Activated CD8-positive, alpha-beta T cell treated with anti-CD3 and anti-CD28 coated beads for 36 hours (primary cell): Measurements from ENCODE around the gene FBXL16. TPM values are rescaled to one million over a fixed set of nuclear protein-coding genes. Genes with fewer than 3 reads are reported as not detected.
A peak's percentile ranks its signal among the peaks of the same experiment; 100 is the strongest.

Source experiments
- ATAC-seq: fragments of 200-7000 bp; cut with Tn5 transposase; one replicate; pipeline ENCODE4 v1.10.0; 2021; ENCODE audit warnings: mild to moderate bottlenecking, moderate library complexity
- CTCF ChIA-PET: fragments of 350-600 bp; sonication (Branson Sonifier 250); formaldehyde crosslinking; loops from one replicate; lab custom pipeline; 2021; ENCODE audit warnings: antibody characterized with exemption; lab: Charles Lee
- POLR2A ChIA-PET: fragments of 350-600 bp; sonication (Branson Sonifier 250); formaldehyde crosslinking; loops from one replicate; lab custom pipeline; 2021; ENCODE audit warnings: antibody characterized with exemption; lab: Charles Lee
- DNase-seq: peaks from one replicate; pipeline ENCODE4 v3.0.0-alpha.2; 2020
- H3K27ac Mint-ChIP-seq: one replicate; pipeline ENCODE4 v1.8.0; 2021; ENCODE audit warnings: mild to moderate bottlenecking, mixed read lengths
- H3K27me3 Mint-ChIP-seq: one replicate; pipeline ENCODE4 v1.8.0; 2021; ENCODE audit warnings: mixed read lengths
- H3K36me3 Mint-ChIP-seq: one replicate; pipeline ENCODE4 v1.8.0; 2021; ENCODE audit warnings: low read depth, mixed read lengths
- H3K4me1 Mint-ChIP-seq: one replicate; pipeline ENCODE4 v1.8.0; 2021; ENCODE audit warnings: low read depth, mixed read lengths
- H3K4me3 Mint-ChIP-seq: one replicate; pipeline ENCODE4 v1.8.0; 2021; ENCODE audit warnings: mild to moderate bottlenecking, moderate library complexity, mixed read lengths
- H3K9me3 Mint-ChIP-seq: one replicate; pipeline ENCODE4 v1.8.0; 2021; ENCODE audit warnings: mixed read lengths
- CTCF ChIP-seq: fragments of 200-600 bp; IDR thresholded peaks from one replicate; pipeline ENCODE4 v1.8.0; 2022; ENCODE audit warnings: antibody characterized with exemption, mild to moderate bottlenecking
- intact Hi-C: fragments of 100-400 bp; cut with micrococcal nuclease; formaldehyde crosslinking; loops from one replicate; pipeline ENCODE4 v1.10.0; 2022
- total RNA-seq, 2 experiments: library from RNA; stranded (reverse); gene quantifications; one replicate each; pipeline ENCODE4 v1.2.3, GENCODE V29; 2021

FBXL16 gene
- total RNA-seq, 2 experiments from 2014 or later = 5.9 to 8.0 TPM

GRCh38 chr16:645852-646678 lies 59.5 kb downstream of the FBXL16 start:
- Mint-ChIP-seq H3K36me3 (peaks cover 7% of the 10 kb centered on the region), H3K9me3 (no peaks in the 10 kb centered on the region), H3K27ac (no peak overlapping the region), H3K27me3 (no peaks in the 10 kb centered on the region), H3K4me1 (peaks cover 19% of the 10 kb centered on the region), H3K4me3 (no peak overlapping the region)
- TF ChIP-seq CTCF = no peak
- no peak for DNase-seq
- CTCF ChIA-PET = no interaction called here
- ATAC-seq = no peak
- POLR2A ChIA-PET = interaction anchor here (0.6 to 1.8 kb wide), 2 partner anchors 10 to 35 kb away, joined by 3 to 4 read pairs; partner anchors contain the start of gene METTL26
- intact Hi-C loops = no loop called here

GRCh38 chr16:644556-644955 lies 61.0 kb downstream of the FBXL16 start:
- Mint-ChIP-seq H3K27ac (no peak overlapping the region), H3K4me3 (peak overlapping the region; percentile 78), H3K4me1 (peaks cover 17% of the 10 kb centered on the region), H3K36me3 (peaks cover 7% of the 10 kb centered on the region), H3K9me3 (no peaks in the 10 kb centered on the region), H3K27me3 (no peaks in the 10 kb centered on the region)
- no peak for DNase-seq
- no peak for TF ChIP-seq CTCF
- POLR2A ChIA-PET = interaction anchor here (0.6 to 0.7 kb wide), 2 partner anchors 30 to 244 kb away, joined by 3 read pairs; partner anchors contain the start of gene RHBDL1
- intact Hi-C loops = no loop called here
- no peak for ATAC-seq
- CTCF ChIA-PET = no interaction called here

- H3K4me1 Mint-ChIP-seq = peaks cover 15% of the 10 kb centered on the region
- no peaks in the 10 kb centered on the region for H3K27me3 Mint-ChIP-seq
- DNase-seq = no peak
- intact Hi-C loops = no loop called here
- no peak for TF ChIP-seq CTCF
- CTCF ChIA-PET = no interaction called here
- no peaks in the 10 kb centered on the region for H3K9me3 Mint-ChIP-seq
- peak overlapping the region; percentile 78 for H3K4me3 Mint-ChIP-seq
- peak overlapping the region; percentile 48 for H3K27ac Mint-ChIP-seq
- peaks cover 7% of the 10 kb centered on the region for H3K36me3 Mint-ChIP-seq
- no peak for ATAC-seq
- POLR2A ChIA-PET = interaction anchor here (0.6 to 1.5 kb wide), 3 partner anchors 9 to 79 kb away, joined by 3 to 5 read pairs (median 3); no protein-coding TSS in a partner anchor
Observed at GRCh38 chr16:643050-643368, 62.6 kb downstream of the FBXL16 start.

Other genes starting within 250 kb of the FBXL16 start
- 10 to 100 TPM; 76.4 to 81.2 TPM for gene CAPN15, start 178.1 kb downstream of the FBXL16 start, total RNA-seq
- gene PRR35, start 145.4 kb downstream of the FBXL16 start, total RNA-seq = not detected
- gene NHLRC4, start 138.8 kb downstream of the FBXL16 start, total RNA-seq = under 1 TPM; 0.41 to 0.72 TPM
- 10 to 100 TPM; 18.5 to 18.6 TPM for gene PIGQ, start 135.8 kb downstream of the FBXL16 start, total RNA-seq
- gene RAB40C, start 115.7 kb downstream of the FBXL16 start, total RNA-seq = 1 to 10 TPM; 8.1 to 8.8 TPM
- under 1 TPM in 1 of 2 experiments, not detected in 1; 0.25 TPM for gene WFIKKN1, start 74.8 kb downstream of the FBXL16 start, total RNA-seq
- gene METTL26, start 69.5 kb downstream of the FBXL16 start, total RNA-seq = 100 to 1,000 TPM; 119 to 133 TPM
- 10 to 100 TPM; 60.7 to 62.7 TPM for gene MCRIP2, start 64.0 kb downstream of the FBXL16 start, total RNA-seq
- gene WDR90, start 56.4 kb downstream of the FBXL16 start, total RNA-seq = 10 to 100 TPM; 89.6 to 90.7 TPM
- gene RHOT2, start 37.7 kb downstream of the FBXL16 start, total RNA-seq = 100 to 1,000 TPM; 110 TPM
- gene RHBDL1, start 30.1 kb downstream of the FBXL16 start, total RNA-seq = under 1 TPM; 0.79 to 0.89 TPM
- gene STUB1, start 25.4 kb downstream of the FBXL16 start, total RNA-seq = 10 to 100 TPM; 57.1 to 61.7 TPM
- 10 to 100 TPM; 26.2 to 28.7 TPM for gene JMJD8, start 21.5 kb downstream of the FBXL16 start, total RNA-seq
- 10 to 100 TPM; 17.6 to 18.7 TPM for gene WDR24, start 15.4 kb downstream of the FBXL16 start, total RNA-seq
- gene METRN, start 9.3 kb upstream of the FBXL16 start, total RNA-seq = 10 to 100 TPM; 37.2 to 43.1 TPM
- gene ANTKMT, start 15.3 kb upstream of the FBXL16 start, total RNA-seq = 10 to 100 TPM; 34.3 to 38.4 TPM
- 1 to 10 TPM; 4.6 to 5.7 TPM for gene CCDC78, start 20.6 kb upstream of the FBXL16 start, total RNA-seq
- gene HAGHL, start 21.3 kb upstream of the FBXL16 start, total RNA-seq = 10 to 100 TPM; 28.8 to 32.6 TPM
- 10 to 100 TPM; 21.3 to 25.0 TPM for gene CIAO3, start 35.2 kb upstream of the FBXL16 start, total RNA-seq
- gene MSLN, start 54.9 kb upstream of the FBXL16 start, total RNA-seq = not detected
- 10 to 100 TPM; 17.1 to 18.1 TPM for gene RPUSD1, start 82.6 kb upstream of the FBXL16 start, total RNA-seq
- 100 to 1,000 TPM in 1 of 2 experiments, 10 to 100 TPM in 1; 95.6 to 115 TPM for gene CHTF18, start 82.8 kb upstream of the FBXL16 start, total RNA-seq
- gene GNG13, start 94.9 kb upstream of the FBXL16 start, total RNA-seq = not detected